GM12864 (cell line): ENCODE measurements around the gene CMTR1.

Experiments
- DNase-seq: peaks from one replicate; pipeline ENCODE4 v3.0.0-alpha.2; 2011; ENCODE audit warnings: low read depth
- H3K4me3 ChIP-seq: 2 replicates; pipeline ENCODE4 v1.5.1; 2011; ENCODE audit warnings: mild to moderate bottlenecking, low read depth, low read length, control low read depth
- CTCF ChIP-seq: IDR thresholded peaks from 2 replicates; pipeline ENCODE4 v1.5.1; 2011; ENCODE audit warnings: low read depth, mild to moderate bottlenecking, moderate library complexity, low read length, control low read depth, inconsistent platforms; ENCODE audit errors: missing control alignments

Gene CMTR1

GRCh38 chr6:37449984-37450383 is 17.0 kb downstream of the CMTR1 start:
- TF ChIP-seq CTCF: no peak
- no peak for DNase-seq
- no peak overlapping the region for H3K4me3 ChIP-seq

- no peak overlapping the region for H3K4me3 ChIP-seq
- TF ChIP-seq CTCF: no peak
- no peak for DNase-seq
Measured at GRCh38 chr6:37451441-37452193, 18.6 kb downstream of the CMTR1 start.

- no peak for TF ChIP-seq CTCF
- no peak for DNase-seq
- H3K4me3 ChIP-seq: no peak overlapping the region
Measured at GRCh38 chr6:37452522-37452921, 19.5 kb downstream of the CMTR1 start.

- no peak for TF ChIP-seq CTCF
Measured at GRCh38 chr6:37454420-37455140, 21.6 kb downstream of the CMTR1 start.

GRCh38 chr6:37456126-37456525 is 23.1 kb downstream of the CMTR1 start:
- no peak for TF ChIP-seq CTCF
- no peak overlapping the region for H3K4me3 ChIP-seq
- DNase-seq: no peak

More at GRCh38 chr6:37454420-37455140, 21.6 kb downstream of the CMTR1 start:
- DNase-seq: no peak
- H3K4me3 ChIP-seq: no peak overlapping the region

- no peak for DNase-seq
- TF ChIP-seq CTCF: no peak
- no peak overlapping the region for H3K4me3 ChIP-seq
Measured at GRCh38 chr6:37456816-37457560, 24.0 kb downstream of the CMTR1 start.
